ENCODE data around the gene C16orf54. TPM values are rescaled to one million over a fixed set of nuclear protein-coding genes. Genes with fewer than 3 reads are reported as not detected.
"Not testable (repeated sequence)": the region's sequence is repeated elsewhere in the genome, so short reads cannot be mapped to it uniquely, and the experiment has no call there.

The C16orf54 gene
- total and polyA plus RNA-seq, 4 donors = 0.38 to 2.4 (median 0.84) TPM

GRCh38 chr16:29761882-29762281, 16.1 kb upstream of the C16orf54 start:
- TF ChIP-seq HNF4G (IDR thresholded peaks at IDR 0.05) (no peak), EGR1 (IDR thresholded peaks at IDR 0.05; ENCODE audit: low read depth in 2 of 2) (no peak), RXRA (IDR thresholded peaks at IDR 0.05) (peak; percentile 51 to 70), JUND (IDR thresholded peaks at IDR 0.05) (no peak), FOXA2 (IDR thresholded peaks at IDR 0.05) (no peak), YY1 (IDR thresholded peaks at IDR 0.05) (peak; percentile 24), RAD21 (IDR thresholded peaks at IDR 0.05) (no peak)
- TF ChIP-seq, protein P1, sequence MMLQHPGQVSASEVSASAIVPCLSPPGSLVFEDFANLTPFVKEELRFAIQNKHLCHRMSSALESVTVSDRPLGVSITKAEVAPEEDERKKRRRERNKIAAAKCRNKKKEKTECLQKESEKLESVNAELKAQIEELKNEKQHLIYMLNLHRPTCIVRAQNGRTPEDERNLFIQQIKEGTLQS (IDR thresholded peaks at IDR 0.05) = no peak
- Histone ChIP-seq H3K27ac (ENCODE audit: low read depth in 1 of 2, low read length in 2 of 2) (peak overlapping the region in 1 of 2 donors; percentile 54), H3K36me3 (ENCODE audit: control insufficient read depth in 4 of 4, insufficient read depth in 3 of 4, low read depth in 1 of 4, low read length in 3 of 4) (no peaks in the 10 kb centered on the region), H3K4me3 (ENCODE audit: low read depth in 1 of 3, low read length in 3 of 3) (no peak overlapping the region), H3K9me3 (ENCODE audit: control insufficient read depth in 4 of 4, low read length in 3 of 4) (no peaks in the 10 kb centered on the region), H3K9ac (ENCODE audit: low read depth in 1 of 2, low read length in 2 of 2) (no peak overlapping the region), H3K4me1 (ENCODE audit: control insufficient read depth in 4 of 4, insufficient read depth in 4 of 4, low read length in 3 of 4) (peaks cover 8 to 61% (median 48%) of the 10 kb centered on the region in 4 donors), H3K27me3 (ENCODE audit: control insufficient read depth in 4 of 4, insufficient read depth in 4 of 4, low read length in 3 of 4) (no peaks in the 10 kb centered on the region)
- no peak for DNase-seq (ENCODE audit: low spot score)
- WGBS = 42% methylated on average over 6 of the region's 6 CpGs

DNA sequence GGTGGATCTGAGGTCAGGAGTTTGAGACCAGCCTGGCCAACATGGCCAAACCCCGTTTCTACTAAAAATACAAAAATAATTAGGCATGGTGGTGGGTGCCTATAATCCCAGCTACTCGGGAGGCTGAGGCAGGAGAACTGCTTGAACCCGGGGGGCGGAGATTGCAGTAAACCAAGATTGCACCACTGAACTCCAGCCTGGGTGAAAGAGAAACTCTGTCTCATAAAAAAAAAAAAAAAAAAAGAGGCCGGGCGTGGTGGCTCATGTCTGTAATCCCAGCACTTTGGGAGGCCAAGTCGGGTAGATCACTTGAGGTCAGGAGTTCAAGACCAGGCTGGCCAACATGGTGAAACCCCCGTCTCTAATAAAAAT, 15.5 kb upstream of the C16orf54 start:
- H3K4me3 ChIP-seq (ENCODE audit: low read depth in 1 of 3, low read length in 3 of 3); DNase-seq (ENCODE audit: low spot score); H3K9ac ChIP-seq (ENCODE audit: low read depth in 1 of 2, low read length in 2 of 2); H3K27me3 ChIP-seq (ENCODE audit: control insufficient read depth in 4 of 4, insufficient read depth in 4 of 4, low read length in 3 of 4); H3K36me3 ChIP-seq (ENCODE audit: control insufficient read depth in 4 of 4, insufficient read depth in 3 of 4, low read depth in 1 of 4, low read length in 3 of 4); H3K9me3 ChIP-seq (ENCODE audit: control insufficient read depth in 4 of 4, low read length in 3 of 4): not testable (repeated sequence)
- Histone ChIP-seq H3K4me1 (ENCODE audit: control insufficient read depth in 4 of 4, insufficient read depth in 4 of 4, low read length in 3 of 4) (peaks cover 8 to 60% (median 49%) of the 10 kb centered on the region in 4 donors), H3K27ac (ENCODE audit: low read depth in 1 of 2, low read length in 2 of 2) (peak overlapping the region; percentile 61 to 81)
- WGBS = 29% methylated on average over 8 of the region's 8 CpGs

DNA sequence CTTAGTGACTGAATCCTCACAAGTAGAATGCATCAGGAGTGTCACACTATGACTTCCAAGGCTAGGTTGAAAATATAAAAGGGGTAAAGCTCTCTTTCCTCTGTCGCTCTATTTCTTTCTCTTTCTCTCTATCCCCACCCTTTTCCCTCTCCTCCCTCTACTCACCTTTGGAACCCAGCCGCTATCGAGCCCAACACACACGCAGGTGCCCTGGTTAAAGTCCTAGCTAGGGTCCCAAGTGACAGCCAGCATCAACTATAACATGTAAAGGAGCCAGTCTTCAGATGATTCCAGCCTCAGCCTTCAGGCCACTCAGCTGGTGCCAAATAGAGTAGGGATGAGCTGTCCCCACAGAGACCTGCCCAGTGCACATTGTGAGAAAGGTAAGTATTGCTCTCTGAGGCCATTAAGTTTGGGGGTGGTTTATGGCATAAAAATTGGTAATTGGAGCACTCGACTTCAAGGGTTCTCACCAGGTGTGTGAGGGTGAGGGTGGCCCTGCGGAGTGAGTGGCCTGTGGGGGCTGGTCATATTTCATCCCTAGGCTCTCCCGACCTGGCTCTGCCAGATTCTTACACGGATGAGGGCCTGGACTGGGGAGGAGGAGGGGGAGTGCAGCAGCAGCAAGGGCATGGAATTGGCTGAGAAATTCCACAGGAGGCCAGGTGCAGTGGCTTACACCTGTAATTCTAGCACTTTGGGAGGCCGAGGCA, 14.9 kb upstream of the C16orf54 start:
- H3K27ac ChIP-seq (ENCODE audit: low read depth in 1 of 2, low read length in 2 of 2) = peak overlapping the region; percentile 61 to 81
- peak; percentile 80 to 88 for TF ChIP-seq HNF4A (conservative IDR thresholded peaks at IDR 0.05)
- peak; percentile 61 for TF ChIP-seq SP1 (IDR thresholded peaks at IDR 0.05)
- no peak for TF ChIP-seq FOXA2 (IDR thresholded peaks at IDR 0.05)
- peak; percentile 33 to 49 for TF ChIP-seq RXRA (IDR thresholded peaks at IDR 0.05)
- no peak for TF ChIP-seq TAF1 (conservative IDR thresholded peaks at IDR 0.05)
- no peak for TF ChIP-seq JUND (IDR thresholded peaks at IDR 0.05)
- TF ChIP-seq HNF4G (IDR thresholded peaks at IDR 0.05) = peak; percentile 46
- H3K9ac ChIP-seq (ENCODE audit: low read depth in 1 of 2, low read length in 2 of 2) = peak overlapping the region in 1 of 2 donors; percentile 25
- peak overlapping the region in 2 of 3 donors; percentile 32 to 43 for H3K4me3 ChIP-seq (ENCODE audit: low read depth in 1 of 3, low read length in 3 of 3)
- no peak for DNase-seq (ENCODE audit: low spot score)
- H3K4me1 ChIP-seq (ENCODE audit: control insufficient read depth in 4 of 4, insufficient read depth in 4 of 4, low read length in 3 of 4) = peaks cover 8 to 58% (median 46%) of the 10 kb centered on the region in 4 donors
- H3K27me3 ChIP-seq (ENCODE audit: control insufficient read depth in 4 of 4, insufficient read depth in 4 of 4, low read length in 3 of 4) = no peaks in the 10 kb centered on the region
- no peaks in the 10 kb centered on the region for H3K9me3 ChIP-seq (ENCODE audit: control insufficient read depth in 4 of 4, low read length in 3 of 4)
- no peaks in the 10 kb centered on the region for H3K36me3 ChIP-seq (ENCODE audit: control insufficient read depth in 4 of 4, insufficient read depth in 3 of 4, low read depth in 1 of 4, low read length in 3 of 4)
- 34% methylated on average over 9 of the region's 9 CpGs for WGBS

GRCh38 chr16:29757950-29758466, 12.2 kb upstream of the C16orf54 start:
- WGBS = 49% methylated on average over 6 of the region's 6 CpGs
- H3K36me3 ChIP-seq (ENCODE audit: control insufficient read depth in 4 of 4, insufficient read depth in 3 of 4, low read depth in 1 of 4, low read length in 3 of 4) = no peaks in the 10 kb centered on the region
- H3K9me3 ChIP-seq (ENCODE audit: control insufficient read depth in 4 of 4, low read length in 3 of 4) = no peaks in the 10 kb centered on the region
- H3K27ac ChIP-seq (ENCODE audit: low read depth in 1 of 2, low read length in 2 of 2) = peak overlapping the region; percentile 38 to 69
- no peak for DNase-seq (ENCODE audit: low spot score)
- peaks cover 6 to 50% (median 35%) of the 10 kb centered on the region in 4 donors for H3K4me1 ChIP-seq (ENCODE audit: control insufficient read depth in 4 of 4, insufficient read depth in 4 of 4, low read length in 3 of 4)
- H3K27me3 ChIP-seq (ENCODE audit: control insufficient read depth in 4 of 4, insufficient read depth in 4 of 4, low read length in 3 of 4) = no peaks in the 10 kb centered on the region
- no peak overlapping the region for H3K4me3 ChIP-seq (ENCODE audit: low read depth in 1 of 3, low read length in 3 of 3)
- H3K9ac ChIP-seq (ENCODE audit: low read depth in 1 of 2, low read length in 2 of 2) = no peak overlapping the region
- TF ChIP-seq HNF4A (conservative IDR thresholded peaks at IDR 0.05) (peak; percentile 81 to 89), FOXA1 (IDR thresholded peaks at IDR 0.05) (no peak), YY1 (IDR thresholded peaks at IDR 0.05) (peak; percentile 66), TAF1 (conservative IDR thresholded peaks at IDR 0.05) (no peak), SP1 (IDR thresholded peaks at IDR 0.05) (peak; percentile 84), REST (IDR thresholded peaks at IDR 0.05) (peak; percentile 67), RAD21 (IDR thresholded peaks at IDR 0.05) (peak; percentile 23 to 32), GABPA (IDR thresholded peaks at IDR 0.05 in 1 of 2, conservative IDR thresholded peaks at IDR 0.05 in 1 of 2) (peak in 1 of 2 donors; percentile 35), JUND (IDR thresholded peaks at IDR 0.05) (peak in 1 of 2 donors; percentile 81), FOXA2 (IDR thresholded peaks at IDR 0.05) (no peak), HNF4G (IDR thresholded peaks at IDR 0.05) (peak; percentile 45)
- TF ChIP-seq, protein P1 (IDR thresholded peaks at IDR 0.05) = peak; percentile 92
- TF ChIP-seq, protein P2, sequence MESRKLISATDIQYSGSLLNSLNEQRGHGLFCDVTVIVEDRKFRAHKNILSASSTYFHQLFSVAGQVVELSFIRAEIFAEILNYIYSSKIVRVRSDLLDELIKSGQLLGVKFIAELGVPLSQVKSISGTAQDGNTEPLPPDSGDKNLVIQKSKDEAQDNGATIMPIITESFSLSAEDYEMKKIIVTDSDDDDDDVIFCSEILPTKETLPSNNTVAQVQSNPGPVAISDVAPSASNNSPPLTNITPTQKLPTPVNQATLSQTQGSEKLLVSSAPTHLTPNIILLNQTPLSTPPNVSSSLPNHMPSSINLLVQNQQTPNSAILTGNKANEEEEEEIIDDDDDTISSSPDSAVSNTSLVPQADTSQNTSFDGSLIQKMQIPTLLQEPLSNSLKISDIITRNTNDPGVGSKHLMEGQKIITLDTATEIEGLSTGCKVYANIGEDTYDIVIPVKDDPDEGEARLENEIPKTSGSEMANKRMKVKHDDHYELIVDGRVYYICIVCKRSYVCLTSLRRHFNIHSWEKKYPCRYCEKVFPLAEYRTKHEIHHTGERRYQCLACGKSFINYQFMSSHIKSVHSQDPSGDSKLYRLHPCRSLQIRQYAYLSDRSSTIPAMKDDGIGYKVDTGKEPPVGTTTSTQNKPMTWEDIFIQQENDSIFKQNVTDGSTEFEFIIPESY (IDR thresholded peaks at IDR 0.05) = no peak
